Embryonic facial prominence (tissue), 1 donor: ENCODE data around the gene MOSMO.
"Not testable (repeated sequence)": the region's sequence is repeated elsewhere in the genome, so short reads cannot be mapped to it uniquely, and the experiment has no call there.

ENCODE experiments used
- DNase-seq: peaks from one replicate; pipeline ENCODE4 v3.0.0-alpha.2; 2016; ENCODE audit errors: extremely low spot score

The MOSMO gene

GRCh38 chr16:22003195-22003594 lies 4.7 kb upstream of the MOSMO start:
- no peak for DNase-seq

- no peak for DNase-seq
Observed at GRCh38 chr16:22004341-22004740, 3.6 kb upstream of the MOSMO start.

- DNase-seq = no peak
Observed at GRCh38 chr16:22005746-22006145, 2.2 kb upstream of the MOSMO start.

GRCh38 chr16:22006636-22007035 lies 1.3 kb upstream of the MOSMO start:
- DNase-seq = no peak

GRCh38 chr16:22007159-22007508 lies 777 bp upstream of the MOSMO start:
- no peak for DNase-seq

GRCh38 chr16:22008215-22009059 lies 526 bp downstream of the MOSMO start:
- DNase-seq = no peak

- no peak for DNase-seq
Observed at GRCh38 chr16:22010902-22011301, 3.0 kb downstream of the MOSMO start.

GRCh38 chr16:22012241-22012640 lies 4.3 kb downstream of the MOSMO start:
- no peak for DNase-seq

- no peak for DNase-seq
Observed at GRCh38 chr16:22013486-22013885, 5.6 kb downstream of the MOSMO start.

GRCh38 chr16:22014271-22014873 lies 6.5 kb downstream of the MOSMO start:
- no peak for DNase-seq

- DNase-seq = no peak
Observed at GRCh38 chr16:22016927-22017326, 9.0 kb downstream of the MOSMO start.

GRCh38 chr16:22018559-22018958 lies 10.6 kb downstream of the MOSMO start:
- no peak for DNase-seq

GRCh38 chr16:22022151-22022550 lies 14.2 kb downstream of the MOSMO start:
- no peak for DNase-seq

- no peak for DNase-seq
Observed at GRCh38 chr16:22023505-22023904, 15.6 kb downstream of the MOSMO start.

- not testable (repeated sequence) for DNase-seq
Observed at GRCh38 chr16:22024785-22025184, 16.9 kb downstream of the MOSMO start.

- no peak for DNase-seq
Observed at GRCh38 chr16:22027633-22028032, 19.7 kb downstream of the MOSMO start.

GRCh38 chr16:22029632-22030031 lies 21.7 kb downstream of the MOSMO start:
- DNase-seq = no peak

GRCh38 chr16:22030087-22030812 lies 22.3 kb downstream of the MOSMO start:
- DNase-seq = no peak

GRCh38 chr16:22031483-22032083 lies 23.7 kb downstream of the MOSMO start:
- DNase-seq = no peak

- no peak for DNase-seq
Observed at GRCh38 chr16:22034503-22034902, 26.6 kb downstream of the MOSMO start.

GRCh38 chr16:22035153-22035552 lies 27.2 kb downstream of the MOSMO start:
- DNase-seq = no peak

GRCh38 chr16:22043882-22044281 lies 36.0 kb downstream of the MOSMO start:
- not testable (repeated sequence) for DNase-seq
